HG02870 (cell line): ENCODE results near the gene ORMDL2.
"Not testable (repeated sequence)": the region's sequence is repeated elsewhere in the genome, so short reads cannot be mapped to it uniquely, and the experiment has no call there.

Experiments
- ATAC-seq: cut with Tn5 transposase; IDR thresholded peaks from one replicate; pipeline ENCODE4 v1.9.1; 2021; ENCODE audit warnings: mild to moderate bottlenecking, moderate library complexity; ENCODE audit not compliant: unreplicated experiment

ORMDL2 gene

DNA sequence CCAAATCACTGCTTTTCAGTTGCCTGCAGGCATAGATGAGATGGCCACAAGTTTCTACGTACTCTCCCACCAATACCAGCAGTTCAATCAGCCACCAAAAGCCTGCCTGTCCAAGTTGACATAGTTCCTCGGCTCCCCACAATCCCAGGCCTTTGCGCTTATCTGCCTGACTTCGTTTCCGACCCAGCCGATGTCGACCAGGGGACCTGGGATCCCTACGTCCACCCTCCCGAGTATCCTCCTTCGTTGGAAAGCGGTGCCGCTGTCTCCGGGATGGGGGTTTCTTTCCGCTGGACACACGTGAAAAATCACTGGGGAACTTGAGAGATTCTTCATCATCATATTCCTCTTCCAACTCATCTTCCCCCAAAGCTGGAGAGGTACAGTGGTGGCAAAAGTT lies 10.0 kb downstream of the ORMDL2 start:
- ATAC-seq: no peak

DNA sequence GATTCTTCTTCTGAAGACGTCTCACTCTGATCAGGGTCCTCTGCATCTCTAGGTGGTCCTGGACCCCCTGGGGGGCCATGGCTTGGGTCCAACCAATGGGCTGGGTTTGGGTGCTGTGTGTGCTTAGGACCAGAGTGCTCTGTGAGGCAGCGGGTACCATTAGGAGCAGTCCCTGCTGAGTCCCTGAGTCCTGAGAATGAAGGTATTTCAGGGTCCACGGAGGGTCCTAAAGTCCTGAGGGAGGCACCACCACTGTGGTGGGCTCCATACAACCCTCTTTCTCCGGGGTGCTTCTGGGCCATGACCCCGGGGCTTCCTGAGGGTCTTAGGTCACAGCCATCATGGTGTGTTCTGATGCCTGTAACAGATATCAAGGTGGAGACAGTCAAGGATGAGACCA lies 10.5 kb downstream of the ORMDL2 start:
- ATAC-seq: no peak

DNA sequence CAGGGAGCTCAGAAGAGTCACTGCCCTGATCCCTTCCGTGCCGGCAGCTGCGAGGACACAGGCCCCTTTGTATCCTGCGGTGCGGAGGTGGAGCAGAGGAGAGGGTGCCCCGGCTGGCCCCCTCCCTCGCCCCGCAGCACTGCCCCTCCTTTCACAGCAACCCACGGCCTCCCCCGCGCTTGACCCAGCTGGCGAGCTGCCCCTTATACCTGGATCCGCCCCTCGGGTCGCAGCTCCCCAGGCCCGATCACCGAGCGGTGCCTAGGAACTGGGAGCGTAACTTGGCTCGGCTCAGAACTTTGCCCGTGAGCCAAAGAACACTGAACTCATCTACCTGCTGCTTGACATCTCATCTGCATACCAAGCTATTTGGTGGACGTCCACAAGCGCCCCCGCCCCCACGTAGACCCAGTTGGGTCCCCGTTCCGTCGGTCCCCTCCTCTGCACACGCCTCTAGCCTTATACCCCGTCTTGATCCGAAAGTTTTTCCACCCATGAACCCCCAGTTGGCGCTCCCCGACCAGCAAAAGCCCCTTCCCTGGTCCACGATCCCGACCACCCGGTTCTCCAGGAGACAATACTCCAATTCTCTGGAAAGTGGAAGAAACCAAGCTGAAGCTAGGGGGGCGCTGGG lies 12.2 kb downstream of the ORMDL2 start:
- peak; percentile 17 for ATAC-seq

DNA sequence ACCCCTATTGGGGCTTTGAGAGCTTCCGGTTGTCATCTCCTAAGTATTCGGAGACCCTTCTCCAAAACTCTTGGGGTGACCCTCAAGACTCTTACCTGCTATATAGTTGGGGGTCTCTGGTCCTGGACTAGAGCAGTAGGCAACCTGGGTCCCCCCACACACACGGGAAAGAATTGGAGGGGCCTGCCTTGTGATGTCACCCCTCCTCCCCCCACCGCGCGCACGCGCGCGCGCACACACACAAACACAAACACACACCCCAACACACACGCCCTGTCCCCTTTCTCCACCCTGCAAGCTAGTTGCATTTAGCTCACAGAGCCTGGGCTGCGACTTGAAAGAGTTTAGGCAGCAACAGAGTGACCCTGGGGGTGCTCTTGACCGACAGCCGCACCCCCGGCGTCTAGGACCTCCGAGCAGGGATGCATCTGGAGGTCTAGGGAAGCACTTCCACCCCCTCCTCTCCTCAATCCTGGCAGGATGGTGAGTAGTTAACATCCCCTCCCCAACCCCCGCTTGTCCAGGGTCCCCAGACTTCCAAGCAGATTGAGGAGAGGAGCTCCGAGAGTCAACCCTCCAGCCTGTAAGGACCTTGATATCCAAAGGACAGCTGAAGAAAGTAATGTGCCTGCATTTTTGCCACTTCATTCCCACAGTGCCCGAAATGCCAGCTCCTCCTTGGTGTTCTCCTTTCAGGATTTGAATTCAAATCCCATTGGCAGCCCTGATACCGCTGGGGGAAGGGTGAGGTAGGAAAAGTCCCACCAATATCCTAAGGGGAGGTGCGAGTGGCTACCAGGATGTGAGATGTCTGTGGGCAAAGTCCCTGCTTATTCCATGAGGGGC lies 13.0 kb downstream of the ORMDL2 start:
- ATAC-seq: no peak

DNA sequence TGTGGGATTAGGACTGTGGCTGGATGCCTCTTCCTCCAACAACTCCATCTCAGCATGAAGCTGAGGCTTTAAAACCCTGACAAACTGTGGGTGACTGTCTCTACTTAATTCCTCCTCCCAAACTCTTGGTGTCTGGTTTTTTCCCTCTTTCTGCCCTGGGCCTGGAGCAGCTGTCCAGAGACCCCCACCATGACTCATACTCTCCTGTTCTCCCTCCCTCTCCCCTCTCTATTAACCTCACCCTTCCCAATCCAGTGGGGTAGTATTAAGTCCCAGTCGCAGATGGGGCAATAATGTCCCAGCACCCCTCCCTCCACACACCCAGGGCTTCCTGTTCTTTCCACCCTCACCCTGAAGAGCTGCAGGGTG lies 13.6 kb downstream of the ORMDL2 start:
- ATAC-seq: no peak

DNA sequence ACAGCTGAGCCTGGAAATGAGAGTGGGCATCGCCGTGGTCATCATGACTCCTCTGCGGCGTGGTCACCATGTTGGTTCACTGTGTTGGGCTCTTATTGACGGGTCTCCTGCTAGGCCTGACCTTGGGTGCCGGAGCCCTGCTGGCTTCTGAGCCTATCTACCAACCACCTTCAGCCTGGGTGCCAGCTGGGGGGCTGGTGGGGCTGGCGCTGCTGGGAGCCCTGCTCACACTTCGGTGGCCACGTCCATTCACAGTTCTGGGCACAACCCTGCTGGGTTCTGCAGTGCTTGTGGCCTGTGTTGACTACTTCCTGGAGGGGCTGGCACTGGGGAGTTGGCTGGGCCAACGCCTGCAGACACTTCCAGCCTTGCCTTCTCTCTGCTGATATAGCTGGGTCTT lies 15.2 kb downstream of the ORMDL2 start:
- no peak for ATAC-seq

DNA sequence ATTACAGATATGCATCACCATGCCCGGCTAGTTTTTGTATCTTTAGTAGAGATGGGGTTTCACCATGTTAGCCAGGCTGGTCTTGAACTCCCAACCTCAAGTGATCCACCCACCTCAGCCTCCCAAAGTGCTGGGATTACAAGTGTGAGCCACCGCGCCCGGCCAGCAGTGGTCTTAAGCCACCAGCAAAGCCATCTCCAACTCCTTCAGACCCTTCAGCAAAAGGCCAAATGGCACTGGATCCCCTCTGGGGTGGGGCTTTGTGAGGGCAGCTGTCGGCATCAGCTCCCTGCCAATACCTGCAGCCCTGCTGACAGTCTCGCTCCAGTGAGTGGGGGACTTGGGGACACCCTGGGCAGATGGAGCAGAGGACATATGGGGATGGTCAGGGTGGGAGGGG lies 16.6 kb downstream of the ORMDL2 start:
- not testable (repeated sequence) for ATAC-seq

DNA sequence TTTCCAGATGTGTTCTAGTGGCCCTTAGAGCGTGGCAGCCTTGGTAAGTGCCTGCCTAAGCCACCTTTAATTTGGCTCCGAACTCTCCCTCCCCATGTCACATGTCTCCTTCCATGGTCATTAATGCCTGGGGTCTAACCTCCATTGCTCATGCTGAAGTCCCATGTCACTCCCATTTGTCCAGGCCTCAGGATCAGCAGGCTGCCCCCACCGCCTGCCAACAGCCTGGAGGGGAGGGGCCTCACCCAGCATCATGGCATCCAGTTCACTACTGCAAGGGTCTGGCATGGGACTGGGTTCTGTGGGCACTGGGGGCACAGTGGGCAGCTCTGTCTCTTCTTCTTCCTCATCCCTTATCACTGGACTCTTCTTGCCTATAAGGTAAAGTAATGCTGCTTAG lies 20.5 kb downstream of the ORMDL2 start:
- ATAC-seq: no peak

DNA sequence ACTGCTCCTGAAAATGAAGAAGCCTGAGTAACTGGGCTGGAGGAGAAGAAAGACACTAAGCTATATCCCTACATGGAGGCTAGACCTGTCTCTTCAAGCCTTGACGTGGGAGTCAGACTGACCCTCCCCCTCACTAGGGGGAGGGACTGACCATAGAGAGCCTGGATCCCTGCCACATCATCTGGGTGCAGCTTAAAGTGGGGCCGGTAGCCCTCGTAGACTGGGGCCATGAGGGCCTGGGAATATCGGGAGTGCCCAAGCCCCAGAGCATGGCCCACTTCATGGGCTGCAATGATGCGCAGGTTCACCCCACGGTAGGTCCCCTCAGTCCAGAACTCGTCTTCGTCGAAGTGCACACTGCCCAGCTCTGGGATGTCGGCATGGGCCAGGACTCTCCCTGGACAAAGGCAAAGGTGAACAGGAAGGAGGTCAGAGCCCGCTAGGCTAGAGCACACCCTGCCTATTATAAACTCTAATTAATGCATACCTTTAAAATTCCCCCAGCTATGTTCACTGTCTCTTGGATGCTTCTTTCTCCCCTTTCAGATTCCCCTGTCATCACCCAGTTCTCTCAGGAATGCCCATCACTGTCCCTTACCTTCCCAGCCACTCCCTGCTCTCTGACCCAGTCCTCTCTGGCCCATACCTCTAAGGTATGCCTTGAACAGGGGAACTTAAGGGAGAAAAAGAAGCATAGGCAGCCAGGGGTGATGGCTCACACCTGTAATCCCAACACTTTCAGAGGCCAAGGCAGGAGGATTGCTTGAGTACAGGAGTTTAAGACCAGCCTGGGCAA lies 21.7 kb downstream of the ORMDL2 start:
- ATAC-seq: no peak

DNA sequence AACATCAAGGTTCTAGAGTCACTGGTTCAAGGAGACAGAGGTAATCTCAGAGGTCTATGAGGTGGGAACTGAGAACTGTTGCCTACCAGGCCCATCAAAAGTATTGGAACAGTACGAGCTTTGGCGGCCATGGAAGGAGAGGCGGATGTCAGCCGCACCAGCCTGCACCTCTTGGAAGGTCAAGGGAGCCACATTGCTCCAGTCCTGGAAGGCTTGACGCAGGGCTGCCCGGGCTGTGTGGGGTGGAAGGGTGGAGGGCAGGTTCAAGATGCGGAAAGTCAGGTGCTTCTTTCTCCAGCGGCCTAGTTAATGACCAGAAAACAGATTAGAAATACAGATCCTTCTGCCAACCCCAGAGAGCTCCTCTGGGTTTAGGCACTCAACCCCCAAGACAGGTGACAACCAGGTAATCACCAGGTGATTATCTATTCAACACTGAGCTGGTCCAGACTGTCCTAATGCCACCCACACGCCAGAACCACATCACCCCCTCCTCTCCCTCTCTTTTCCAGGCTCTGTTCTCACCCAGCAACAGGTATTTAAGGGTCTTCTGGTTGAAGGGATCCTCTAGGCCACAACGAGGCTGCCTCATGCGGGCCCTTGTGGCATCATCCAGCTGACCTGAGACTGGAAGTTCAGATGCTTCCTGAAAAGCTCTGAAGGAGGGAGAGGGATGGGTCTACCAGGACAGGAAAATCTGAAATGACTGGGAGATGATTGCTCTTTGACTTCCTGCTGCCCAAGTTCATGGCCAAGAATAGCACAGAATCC lies 22.9 kb downstream of the ORMDL2 start:
- no peak for ATAC-seq

DNA sequence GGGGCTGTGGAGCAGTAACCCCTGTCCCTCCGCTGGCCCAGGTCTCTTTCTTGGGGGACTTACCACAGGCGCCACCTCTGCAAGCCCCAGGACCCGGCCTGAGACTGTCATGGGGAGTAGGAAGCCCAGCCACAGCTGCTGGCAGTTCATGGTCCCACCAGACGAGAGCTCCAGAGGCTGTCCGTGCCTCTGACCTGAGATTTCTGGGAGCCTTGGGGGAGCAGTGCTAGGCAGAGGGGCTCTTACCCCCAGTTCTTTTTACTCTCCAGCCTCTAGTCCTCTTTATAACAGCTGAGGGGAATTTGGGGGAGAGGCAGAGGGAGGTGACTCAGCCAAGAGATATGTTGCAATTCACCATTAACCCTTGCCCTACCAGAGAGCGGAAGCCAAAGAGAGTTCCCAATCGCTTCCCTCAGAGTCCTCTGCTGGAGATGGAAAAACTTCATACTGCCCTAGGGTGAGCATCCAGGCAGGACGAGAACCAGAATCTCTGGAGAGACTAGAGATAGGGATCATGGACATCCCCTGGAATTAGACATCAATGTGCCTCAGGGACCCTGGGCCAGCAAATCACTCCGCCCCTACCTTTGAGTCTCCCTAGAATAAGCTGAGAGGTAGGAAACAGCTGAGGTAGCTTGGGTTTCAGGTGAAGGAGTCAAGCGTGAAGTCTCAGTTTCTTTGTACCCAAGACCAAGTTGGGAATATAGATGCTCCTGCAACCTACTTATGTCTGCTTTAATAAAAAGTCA lies 25.0 kb downstream of the ORMDL2 start, which contains the start of gene MMP19:
Gene MMP19, minus strand, starts transcription at position 256 of the 749 bp plus-strand sequence. Its CDS starts 106 bp downstream, at position 150.
- no peak for ATAC-seq

DNA sequence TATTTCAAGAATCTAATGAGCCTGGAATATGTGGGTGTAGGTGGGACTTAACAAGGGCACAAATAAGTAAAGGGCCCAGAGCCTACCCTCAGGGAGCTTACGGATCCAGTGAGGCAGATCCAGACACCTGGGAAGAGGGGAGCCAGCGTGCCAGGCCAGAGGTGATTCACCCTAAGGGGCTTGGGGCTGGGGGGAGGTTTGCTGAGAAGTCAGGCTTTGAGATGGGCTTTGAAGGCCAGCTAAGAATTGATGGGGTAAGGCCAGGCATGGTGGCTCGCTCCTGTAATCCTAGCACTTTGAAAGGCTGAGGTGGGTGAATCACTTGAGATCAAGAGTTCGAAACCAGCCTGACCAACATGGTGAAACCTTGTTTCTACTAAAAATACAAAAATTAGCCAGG lies 25.6 kb downstream of the ORMDL2 start:
- ATAC-seq: no peak

DNA sequence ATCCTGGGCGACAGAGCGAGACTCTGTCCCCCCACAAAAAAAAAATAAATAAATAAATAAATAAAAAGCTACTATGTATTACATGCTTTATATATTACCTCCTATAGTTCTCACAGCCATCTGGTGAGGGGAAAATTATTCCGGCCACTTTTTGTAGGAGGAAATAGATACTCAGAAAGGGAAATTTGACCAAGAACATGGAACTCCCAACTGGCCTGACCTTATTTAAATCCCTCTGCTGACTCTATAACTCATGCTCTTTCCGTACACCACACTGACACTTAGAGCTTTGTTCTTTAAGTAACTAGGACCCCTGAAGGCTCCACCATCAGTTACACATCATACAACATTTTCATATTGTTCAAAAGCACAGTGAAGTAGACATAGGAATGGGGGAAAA lies 27.1 kb downstream of the ORMDL2 start:
- no peak for ATAC-seq

DNA sequence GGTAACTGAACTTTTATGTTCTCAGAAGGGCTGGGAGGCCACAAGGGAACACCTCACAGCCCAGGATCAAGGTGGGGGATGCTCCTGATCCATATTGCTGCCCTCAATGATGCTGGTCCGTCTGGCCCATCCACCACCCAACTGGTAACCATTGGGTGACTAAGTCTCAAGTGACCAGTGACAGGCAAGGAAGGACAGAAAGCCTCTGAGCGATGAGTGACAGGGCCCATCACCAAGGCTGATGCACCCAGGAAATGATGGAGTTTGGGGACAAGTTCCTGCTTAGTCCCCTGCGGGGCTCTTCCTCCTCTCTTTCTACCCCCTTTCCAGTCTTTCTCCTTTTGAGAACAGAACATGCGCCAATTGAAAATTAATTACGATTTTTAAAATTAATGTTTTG lies 27.5 kb downstream of the ORMDL2 start:
- ATAC-seq: no peak

DNA sequence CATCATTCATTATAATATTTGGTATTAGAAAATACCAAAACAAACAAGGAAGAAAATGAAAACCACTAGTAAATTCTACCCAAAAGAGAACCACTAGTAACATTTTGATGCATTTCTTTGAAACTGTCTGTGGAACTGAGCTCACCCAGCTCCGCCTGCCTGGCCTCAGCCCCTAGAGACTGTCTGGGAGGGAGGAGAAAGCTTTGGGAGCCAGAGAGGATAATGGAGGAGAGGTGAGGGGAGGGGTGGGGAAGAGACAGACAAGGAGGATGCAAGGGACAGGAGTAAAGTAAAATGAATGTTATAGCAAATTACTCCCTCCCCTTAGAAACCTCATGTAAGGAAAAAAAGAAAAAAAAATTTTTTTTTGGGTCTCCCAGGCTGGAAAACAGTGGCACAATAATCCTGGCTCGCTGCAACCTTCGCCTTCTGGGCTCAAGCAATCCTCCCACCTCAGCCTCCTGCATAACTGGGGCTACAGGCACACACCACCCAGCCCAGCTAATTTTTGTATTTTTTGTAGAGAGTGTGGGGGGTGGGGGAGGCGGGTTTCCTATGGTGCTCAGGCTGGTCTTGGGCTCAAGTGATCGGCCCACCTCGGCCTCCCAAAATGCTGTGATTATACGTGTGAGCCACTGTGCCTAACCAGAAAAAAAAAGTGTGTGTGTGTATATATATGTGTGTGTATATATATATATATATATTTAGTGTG lies 28.1 kb downstream of the ORMDL2 start:
- no peak for ATAC-seq

DNA sequence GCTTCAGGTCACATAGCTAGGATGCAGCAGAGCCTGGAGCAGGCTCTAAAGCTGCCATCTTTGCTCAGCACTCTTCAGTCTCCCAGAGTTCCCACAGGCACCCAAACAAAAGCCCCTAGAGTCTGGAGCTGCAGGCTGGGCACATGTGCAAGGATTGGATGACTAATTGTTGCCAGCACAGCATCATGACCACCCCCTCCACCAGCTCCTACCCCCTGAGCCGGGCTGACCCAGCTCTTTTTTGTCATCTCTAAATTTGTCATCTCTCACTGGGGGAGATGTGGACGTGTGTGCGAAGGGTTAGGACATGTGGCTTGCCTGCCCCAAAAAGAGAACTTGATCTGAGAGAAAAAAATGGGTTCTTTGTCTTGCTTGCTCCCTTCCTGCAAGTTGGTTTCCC lies 29.2 kb downstream of the ORMDL2 start:
- no peak for ATAC-seq

DNA sequence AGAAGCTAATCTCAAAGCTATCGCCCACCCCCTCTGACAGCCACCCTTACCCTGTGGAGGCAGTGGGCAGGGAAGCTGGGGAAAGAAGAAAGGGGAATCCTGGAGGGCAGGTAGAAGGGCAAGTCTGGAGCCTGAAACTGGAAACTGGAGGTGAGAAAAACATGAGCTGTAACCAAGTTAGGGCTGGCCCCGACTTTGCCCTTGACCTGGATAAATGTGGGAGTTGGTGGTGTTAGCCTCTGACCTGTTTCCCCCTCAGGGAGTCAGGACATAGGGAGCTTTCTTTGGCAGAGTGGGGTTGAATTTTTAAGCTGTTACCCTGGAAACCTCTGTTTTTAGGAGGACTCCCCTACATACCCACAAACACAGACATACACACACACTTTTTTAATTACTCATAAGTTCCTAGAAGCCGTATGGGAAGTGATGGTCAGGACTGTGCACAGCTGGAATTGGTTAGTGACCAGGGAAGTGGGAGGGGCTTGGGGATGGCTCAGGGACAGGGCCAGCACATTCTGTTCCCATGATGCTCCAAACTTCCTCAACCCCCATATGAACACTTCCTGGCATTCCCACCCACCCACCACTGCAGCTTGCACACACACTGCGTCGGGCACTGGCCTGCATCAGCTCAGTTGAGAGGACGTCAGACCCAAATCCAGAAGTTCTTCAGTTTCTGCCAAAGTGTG lies 29.9 kb downstream of the ORMDL2 start:
- ATAC-seq: no peak

DNA sequence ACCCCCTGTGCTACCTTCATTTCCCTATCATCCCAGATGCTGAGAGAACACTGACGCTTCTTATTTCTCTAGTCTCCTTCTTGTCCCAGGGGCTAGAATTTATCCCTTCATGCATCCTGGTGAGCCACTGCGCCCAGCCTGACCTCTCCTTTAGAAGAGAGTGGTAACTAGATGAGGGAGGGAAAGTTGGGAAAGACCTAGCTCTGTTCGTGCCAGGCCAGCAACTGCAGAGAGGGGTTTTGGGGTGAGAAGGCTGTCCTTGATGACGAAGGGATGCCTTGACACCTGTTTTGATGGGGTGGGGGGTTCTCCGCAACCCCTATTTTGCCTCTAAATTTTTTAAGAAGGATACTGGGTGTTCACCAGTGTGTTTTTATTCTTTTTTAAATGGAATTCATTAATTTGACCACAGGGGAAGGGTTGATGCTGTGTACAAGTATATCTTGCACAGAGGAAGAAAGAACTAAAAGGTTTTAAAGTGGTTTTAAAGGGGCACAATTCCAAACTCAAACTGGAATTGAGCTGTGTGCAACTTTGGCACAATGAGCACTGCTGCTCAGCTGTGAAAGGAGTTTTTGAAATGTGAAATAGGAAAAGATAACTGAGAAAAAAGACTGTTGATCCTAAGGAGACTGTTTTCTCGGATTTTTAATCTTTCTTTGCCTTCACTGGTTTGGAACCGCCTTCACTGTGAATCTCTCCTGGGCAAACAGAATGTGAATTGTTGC lies 31.9 kb downstream of the ORMDL2 start:
- no peak for ATAC-seq
